H1 (cell line): Measurements from ENCODE around the gene CCDC9B. TPM values are rescaled to one million over a fixed set of nuclear protein-coding genes. Genes with fewer than 3 reads are reported as not detected.

ENCODE experiments used
- CTBP2 ChIP-seq: IDR thresholded peaks from 2 replicates; pipeline ENCODE4 v1.7.0; 2011; ENCODE audit warnings: borderline replicate concordance, mild to moderate bottlenecking, moderate library complexity, mixed read lengths, low read length; ENCODE audit not compliant: insufficient read depth, insufficient read length
- JUND ChIP-seq: IDR thresholded peaks from 2 replicates; pipeline ENCODE4 v1.6.1; 2011; ENCODE audit warnings: mild to moderate bottlenecking, improper control_type of control experiment, low read length
- MAFK ChIP-seq: IDR thresholded peaks from 2 replicates; pipeline ENCODE4 v1.6.1; 2012; ENCODE audit warnings: low read depth, mild to moderate bottlenecking, improper control_type of control experiment, low read length
- NANOG ChIP-seq: IDR thresholded peaks from 2 replicates; pipeline ENCODE4 v1.6.1; 2011; ENCODE audit warnings: low read length, low read depth, mild to moderate bottlenecking, inconsistent platforms; ENCODE audit not compliant: insufficient read depth, poor library complexity, severe bottlenecking
- POU5F1 ChIP-seq: IDR thresholded peaks from 2 replicates; pipeline ENCODE4 v1.6.1; 2011; ENCODE audit warnings: low read depth, mild to moderate bottlenecking, low read length, moderate library complexity
- TAF1 ChIP-seq: IDR thresholded peaks from 2 replicates; pipeline ENCODE4 v1.6.1; 2011; ENCODE audit warnings: mild to moderate bottlenecking, low read depth, low read length
- ZNF274 ChIP-seq: IDR thresholded peaks from 2 replicates; pipeline ENCODE4 v1.7.0; 2012; ENCODE audit warnings: low read length, borderline replicate concordance; ENCODE audit errors: extremely low read depth
- polyA plus RNA-seq, 7 experiments: library from polyadenylated mRNA; depleted of rRNA in 3 of 7; stranded (reverse) in 5 of 7; unstranded in 2 of 7; fragments of >200 nt in 5 of 7; fragments of 200-250 nt in 2 of 7; gene quantifications; 1 replicate in 5 of 7; 2 replicates in 1 of 7; 4 replicates in 1 of 7; pipeline versions ENCODE4 v1.2.1 to v1.2.3, GENCODE V29; 2011 to 2013; ENCODE audit warnings: missing spikeins in 2 of 7, mixed read lengths in 2 of 7
- total RNA-seq: library from RNA; stranded (reverse); fragmentation: NEBNext Ultra II Directional; extraction: Animal tissue kit (Norgen Biotek cat#: 25700); gene quantifications from 2 replicates; pipeline ENCODE4 v1.2.1, GENCODE V29; 2021
- TF ChIP-seq, protein P1 (sequence below): fragments of 300-600 bp; sonication (generic); IDR thresholded peaks from 2 replicates; pipeline ENCODE4 v1.7.1; 2012; ENCODE audit warnings: low read length, moderate library complexity, mild to moderate bottlenecking, inconsistent platforms; ENCODE audit not compliant: insufficient replicate concordance

The CCDC9B gene
- total and polyA plus RNA-seq, 2 of the 8 experiments (the other 6 are each of a cell fraction or from before 2014, with no cell fraction given) = 0.45 to 0.78 TPM

DNA sequence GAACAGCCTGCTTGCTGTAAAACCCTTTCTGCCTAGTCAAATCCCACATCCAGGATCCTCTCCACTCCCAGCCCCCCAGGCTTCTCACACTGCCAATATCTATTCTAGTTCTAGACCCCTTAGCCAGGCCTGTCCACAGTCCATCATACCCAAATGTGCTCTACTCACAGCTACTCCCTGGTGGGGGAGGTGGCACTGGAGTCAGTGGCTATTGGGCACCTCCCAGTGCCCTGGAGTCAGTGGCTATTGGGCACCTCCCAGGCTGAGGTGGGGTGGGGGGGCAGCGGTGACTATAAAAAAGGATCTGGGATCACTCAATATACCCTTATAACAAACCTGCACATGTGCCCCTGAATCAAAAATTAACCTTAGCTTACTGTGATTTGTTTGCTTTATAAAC is 16.5 kb upstream of the CCDC9B start (continued):
- TF ChIP-seq, protein P1, sequence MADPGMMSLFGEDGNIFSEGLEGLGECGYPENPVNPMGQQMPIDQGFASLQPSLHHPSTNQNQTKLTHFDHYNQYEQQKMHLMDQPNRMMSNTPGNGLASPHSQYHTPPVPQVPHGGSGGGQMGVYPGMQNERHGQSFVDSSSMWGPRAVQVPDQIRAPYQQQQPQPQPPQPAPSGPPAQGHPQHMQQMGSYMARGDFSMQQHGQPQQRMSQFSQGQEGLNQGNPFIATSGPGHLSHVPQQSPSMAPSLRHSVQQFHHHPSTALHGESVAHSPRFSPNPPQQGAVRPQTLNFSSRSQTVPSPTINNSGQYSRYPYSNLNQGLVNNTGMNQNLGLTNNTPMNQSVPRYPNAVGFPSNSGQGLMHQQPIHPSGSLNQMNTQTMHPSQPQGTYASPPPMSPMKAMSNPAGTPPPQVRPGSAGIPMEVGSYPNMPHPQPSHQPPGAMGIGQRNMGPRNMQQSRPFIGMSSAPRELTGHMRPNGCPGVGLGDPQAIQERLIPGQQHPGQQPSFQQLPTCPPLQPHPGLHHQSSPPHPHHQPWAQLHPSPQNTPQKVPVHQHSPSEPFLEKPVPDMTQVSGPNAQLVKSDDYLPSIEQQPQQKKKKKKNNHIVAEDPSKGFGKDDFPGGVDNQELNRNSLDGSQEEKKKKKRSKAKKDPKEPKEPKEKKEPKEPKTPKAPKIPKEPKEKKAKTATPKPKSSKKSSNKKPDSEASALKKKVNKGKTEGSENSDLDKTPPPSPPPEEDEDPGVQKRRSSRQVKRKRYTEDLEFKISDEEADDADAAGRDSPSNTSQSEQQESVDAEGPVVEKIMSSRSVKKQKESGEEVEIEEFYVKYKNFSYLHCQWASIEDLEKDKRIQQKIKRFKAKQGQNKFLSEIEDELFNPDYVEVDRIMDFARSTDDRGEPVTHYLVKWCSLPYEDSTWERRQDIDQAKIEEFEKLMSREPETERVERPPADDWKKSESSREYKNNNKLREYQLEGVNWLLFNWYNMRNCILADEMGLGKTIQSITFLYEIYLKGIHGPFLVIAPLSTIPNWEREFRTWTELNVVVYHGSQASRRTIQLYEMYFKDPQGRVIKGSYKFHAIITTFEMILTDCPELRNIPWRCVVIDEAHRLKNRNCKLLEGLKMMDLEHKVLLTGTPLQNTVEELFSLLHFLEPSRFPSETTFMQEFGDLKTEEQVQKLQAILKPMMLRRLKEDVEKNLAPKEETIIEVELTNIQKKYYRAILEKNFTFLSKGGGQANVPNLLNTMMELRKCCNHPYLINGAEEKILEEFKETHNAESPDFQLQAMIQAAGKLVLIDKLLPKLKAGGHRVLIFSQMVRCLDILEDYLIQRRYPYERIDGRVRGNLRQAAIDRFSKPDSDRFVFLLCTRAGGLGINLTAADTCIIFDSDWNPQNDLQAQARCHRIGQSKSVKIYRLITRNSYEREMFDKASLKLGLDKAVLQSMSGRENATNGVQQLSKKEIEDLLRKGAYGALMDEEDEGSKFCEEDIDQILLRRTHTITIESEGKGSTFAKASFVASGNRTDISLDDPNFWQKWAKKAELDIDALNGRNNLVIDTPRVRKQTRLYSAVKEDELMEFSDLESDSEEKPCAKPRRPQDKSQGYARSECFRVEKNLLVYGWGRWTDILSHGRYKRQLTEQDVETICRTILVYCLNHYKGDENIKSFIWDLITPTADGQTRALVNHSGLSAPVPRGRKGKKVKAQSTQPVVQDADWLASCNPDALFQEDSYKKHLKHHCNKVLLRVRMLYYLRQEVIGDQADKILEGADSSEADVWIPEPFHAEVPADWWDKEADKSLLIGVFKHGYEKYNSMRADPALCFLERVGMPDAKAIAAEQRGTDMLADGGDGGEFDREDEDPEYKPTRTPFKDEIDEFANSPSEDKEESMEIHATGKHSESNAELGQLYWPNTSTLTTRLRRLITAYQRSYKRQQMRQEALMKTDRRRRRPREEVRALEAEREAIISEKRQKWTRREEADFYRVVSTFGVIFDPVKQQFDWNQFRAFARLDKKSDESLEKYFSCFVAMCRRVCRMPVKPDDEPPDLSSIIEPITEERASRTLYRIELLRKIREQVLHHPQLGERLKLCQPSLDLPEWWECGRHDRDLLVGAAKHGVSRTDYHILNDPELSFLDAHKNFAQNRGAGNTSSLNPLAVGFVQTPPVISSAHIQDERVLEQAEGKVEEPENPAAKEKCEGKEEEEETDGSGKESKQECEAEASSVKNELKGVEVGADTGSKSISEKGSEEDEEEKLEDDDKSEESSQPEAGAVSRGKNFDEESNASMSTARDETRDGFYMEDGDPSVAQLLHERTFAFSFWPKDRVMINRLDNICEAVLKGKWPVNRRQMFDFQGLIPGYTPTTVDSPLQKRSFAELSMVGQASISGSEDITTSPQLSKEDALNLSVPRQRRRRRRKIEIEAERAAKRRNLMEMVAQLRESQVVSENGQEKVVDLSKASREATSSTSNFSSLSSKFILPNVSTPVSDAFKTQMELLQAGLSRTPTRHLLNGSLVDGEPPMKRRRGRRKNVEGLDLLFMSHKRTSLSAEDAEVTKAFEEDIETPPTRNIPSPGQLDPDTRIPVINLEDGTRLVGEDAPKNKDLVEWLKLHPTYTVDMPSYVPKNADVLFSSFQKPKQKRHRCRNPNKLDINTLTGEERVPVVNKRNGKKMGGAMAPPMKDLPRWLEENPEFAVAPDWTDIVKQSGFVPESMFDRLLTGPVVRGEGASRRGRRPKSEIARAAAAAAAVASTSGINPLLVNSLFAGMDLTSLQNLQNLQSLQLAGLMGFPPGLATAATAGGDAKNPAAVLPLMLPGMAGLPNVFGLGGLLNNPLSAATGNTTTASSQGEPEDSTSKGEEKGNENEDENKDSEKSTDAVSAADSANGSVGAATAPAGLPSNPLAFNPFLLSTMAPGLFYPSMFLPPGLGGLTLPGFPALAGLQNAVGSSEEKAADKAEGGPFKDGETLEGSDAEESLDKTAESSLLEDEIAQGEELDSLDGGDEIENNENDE = no peak
- TF ChIP-seq NANOG (no peak), MAFK (no peak), JUND (no peak), TAF1 (no peak), ZNF274 (no peak), CTBP2 (no peak), POU5F1 (no peak)
